ENCODE data around the gene GMEB1. TPM values are rescaled to one million over a fixed set of nuclear protein-coding genes. Genes with fewer than 3 reads are reported as not detected.
"Not testable (repeated sequence)": the region's sequence is repeated elsewhere in the genome, so short reads cannot be mapped to it uniquely, and the experiment has no call there.

Gene GMEB1
- total and polyA plus RNA-seq, 9 donors: 5.9 to 13.3 (median 9.9) TPM

DNA sequence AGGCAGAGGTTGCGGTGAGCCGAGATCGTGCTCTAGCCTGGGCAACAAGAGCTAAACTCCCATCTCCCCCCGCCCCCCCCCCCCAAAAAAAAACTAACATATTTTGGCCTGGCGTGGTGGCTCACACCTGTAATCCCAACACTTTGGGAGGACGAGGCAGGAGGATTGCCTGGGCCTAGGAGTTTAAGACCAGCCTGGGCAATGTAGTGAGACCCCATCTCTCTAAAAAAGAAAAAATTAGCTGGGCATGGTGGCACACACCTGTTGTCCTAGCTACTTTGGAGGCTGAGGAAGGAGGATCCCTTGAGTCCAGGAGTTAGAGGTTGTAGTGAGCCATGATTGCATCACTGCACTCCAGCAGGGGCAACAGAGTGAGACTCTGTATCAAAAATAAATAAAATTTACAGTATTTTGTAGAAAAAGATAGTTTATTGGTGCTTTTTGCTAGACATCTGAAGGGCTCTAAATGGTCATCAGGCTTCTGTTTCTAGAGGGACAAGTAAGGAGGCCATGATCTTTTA, 77.1 kb downstream of the GMEB1 start:
- 100% methylated on average over 1 of the region's 6 CpGs for WGBS (ENCODE audit: insufficient coverage)
- no peaks in the 10 kb centered on the region for H3K4me1 ChIP-seq (ENCODE audit: control insufficient read depth, insufficient read depth, low read length)
- no peaks in the 10 kb centered on the region for H3K9me3 ChIP-seq (replicated peaks; ENCODE audit: control insufficient read depth, low read depth, low read length)
- no peak for DNase-seq
- no peaks in the 10 kb centered on the region for H3K27me3 ChIP-seq (ENCODE audit: control insufficient read depth, insufficient read depth, low read length)
- no peak overlapping the region for H3K27ac ChIP-seq (ENCODE audit: low read length)
- H3K4me3 ChIP-seq (ENCODE audit: low read length): no peak overlapping the region
- H3K36me3 ChIP-seq (ENCODE audit: control insufficient read depth, insufficient read depth, low read length): peaks cover 45% of the 10 kb centered on the region

DNA sequence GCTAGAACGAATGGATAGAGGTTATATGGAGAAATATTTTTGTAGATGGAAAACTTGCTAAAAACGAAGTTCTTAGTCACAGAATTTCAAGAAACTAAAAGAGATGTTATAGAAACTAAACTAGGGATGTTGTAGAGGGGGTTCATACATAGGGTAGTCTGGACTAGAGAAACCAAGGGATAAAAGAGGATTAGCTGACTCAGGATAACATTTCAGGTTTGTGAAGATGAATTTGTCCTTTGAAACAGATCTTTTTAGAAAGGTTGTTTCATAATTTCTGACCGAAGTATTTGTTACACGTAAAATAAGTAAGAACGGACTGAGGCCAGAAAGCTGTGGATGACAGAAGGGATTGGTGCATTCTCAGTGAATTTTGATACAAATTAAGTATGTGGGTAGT, 81.7 kb downstream of the GMEB1 start:
- H3K4me1 ChIP-seq (ENCODE audit: control insufficient read depth, insufficient read depth, low read length): no peaks in the 10 kb centered on the region
- DNase-seq: no peak
- no peak overlapping the region for H3K27ac ChIP-seq (ENCODE audit: low read length)
- 80% methylated on average over 1 of the region's 5 CpGs for WGBS (ENCODE audit: insufficient coverage)
- no peak overlapping the region for H3K4me3 ChIP-seq (ENCODE audit: low read length)
- no peaks in the 10 kb centered on the region for H3K27me3 ChIP-seq (ENCODE audit: control insufficient read depth, insufficient read depth, low read length)
- no peaks in the 10 kb centered on the region for H3K9me3 ChIP-seq (replicated peaks; ENCODE audit: control insufficient read depth, low read depth, low read length)
- H3K36me3 ChIP-seq (ENCODE audit: control insufficient read depth, insufficient read depth, low read length): peaks cover 27% of the 10 kb centered on the region

DNA sequence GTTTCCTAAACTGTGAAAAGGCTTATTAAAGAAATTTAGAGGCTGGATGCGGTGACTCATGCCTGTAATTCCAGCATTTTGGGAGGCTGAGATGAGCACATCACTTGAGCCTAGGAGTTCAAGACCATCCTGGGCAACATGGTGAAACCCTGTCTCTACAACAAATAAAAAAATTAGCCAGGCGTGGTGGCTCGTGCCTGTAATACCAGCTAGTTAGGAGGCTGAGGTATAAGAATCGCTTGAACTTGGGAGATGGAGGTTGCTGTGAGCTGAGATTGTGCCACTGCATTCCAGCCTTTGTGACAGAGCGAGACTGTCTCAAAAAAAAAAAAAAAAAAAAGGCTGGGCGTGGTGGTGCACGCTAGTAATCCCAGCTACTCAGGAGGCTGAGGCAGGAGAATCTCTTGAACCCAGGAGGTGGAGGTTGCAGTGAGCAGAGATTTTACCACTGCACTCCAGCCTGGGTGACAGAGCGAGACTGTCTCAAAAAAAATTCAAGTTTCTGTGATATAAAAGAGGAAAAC, 82.2 kb downstream of the GMEB1 start:
- WGBS (ENCODE audit: insufficient coverage): no CpG with 5 or more reads among the region's 8 CpGs
- H3K27me3 ChIP-seq (ENCODE audit: control insufficient read depth, insufficient read depth, low read length); H3K27ac ChIP-seq (ENCODE audit: low read length); DNase-seq; H3K4me3 ChIP-seq (ENCODE audit: low read length); H3K4me1 ChIP-seq (ENCODE audit: control insufficient read depth, insufficient read depth, low read length); H3K9me3 ChIP-seq (replicated peaks; ENCODE audit: control insufficient read depth, low read depth, low read length): not testable (repeated sequence)
- H3K36me3 ChIP-seq (ENCODE audit: control insufficient read depth, insufficient read depth, low read length): peaks cover 25% of the 10 kb centered on the region

DNA sequence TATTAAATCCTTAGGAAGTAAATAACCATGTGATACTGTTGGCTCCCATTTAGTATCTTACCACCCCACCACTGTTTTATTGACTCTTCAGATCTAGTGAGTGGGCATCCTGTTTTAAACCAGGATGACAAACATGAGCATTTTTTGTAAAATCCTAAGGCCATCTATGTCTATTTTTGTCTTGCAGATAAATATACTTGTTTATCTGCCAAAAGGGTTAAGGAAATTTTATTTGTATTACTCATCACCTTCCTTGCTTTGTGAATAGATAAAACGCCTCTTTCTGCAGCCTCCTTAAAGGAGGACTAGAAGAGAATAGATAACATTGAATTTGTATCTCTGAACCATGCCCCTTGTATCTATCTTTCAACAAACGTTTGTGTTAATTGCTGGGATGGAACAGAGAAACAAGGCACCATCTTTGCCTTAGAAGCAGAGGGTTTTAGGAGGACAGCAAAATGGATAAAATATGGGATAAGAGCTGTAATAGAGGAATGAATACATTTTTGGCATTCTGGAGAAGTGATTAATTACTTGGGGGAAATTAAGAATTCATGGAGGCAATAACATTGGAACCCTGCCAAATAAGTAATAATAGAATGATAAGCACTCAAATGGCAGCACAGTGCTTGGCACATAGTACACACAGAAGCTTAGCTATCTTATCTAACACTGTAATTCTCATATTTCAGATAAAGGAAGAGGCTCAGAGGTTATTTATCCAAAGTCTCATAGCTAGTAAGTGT, 82.9 kb downstream of the GMEB1 start:
- Histone ChIP-seq H3K36me3 (ENCODE audit: control insufficient read depth, insufficient read depth, low read length) (peaks cover 20% of the 10 kb centered on the region), H3K27me3 (ENCODE audit: control insufficient read depth, insufficient read depth, low read length) (no peaks in the 10 kb centered on the region), H3K4me1 (ENCODE audit: control insufficient read depth, insufficient read depth, low read length) (no peaks in the 10 kb centered on the region), H3K9me3 (replicated peaks; ENCODE audit: control insufficient read depth, low read depth, low read length) (no peaks in the 10 kb centered on the region), H3K4me3 (ENCODE audit: low read length) (no peak overlapping the region), H3K27ac (ENCODE audit: low read length) (no peak overlapping the region)
- DNase-seq: no peak
- WGBS (ENCODE audit: insufficient coverage): no CpG with 5 or more reads among the region's 2 CpGs

DNA sequence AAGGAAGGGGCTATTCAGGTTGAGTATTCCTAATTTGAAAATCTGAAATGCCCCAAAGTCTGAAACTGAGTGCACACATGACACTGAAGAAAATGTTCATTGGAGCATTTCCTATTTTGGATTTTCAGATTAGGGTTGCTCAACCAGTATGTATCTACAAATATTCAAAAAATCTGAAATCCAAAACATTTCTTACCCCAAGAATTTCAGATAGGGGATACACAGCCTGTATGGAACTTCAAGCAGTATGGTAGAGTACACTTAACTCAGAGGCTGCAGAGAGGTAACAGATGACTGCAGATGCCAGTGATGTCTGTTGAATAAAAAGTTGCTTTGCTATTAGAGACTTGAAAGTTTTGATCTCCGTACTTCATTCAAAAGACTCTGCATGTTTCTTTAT, 87.1 kb downstream of the GMEB1 start:
- no CpG with 5 or more reads among the region's 1 CpG for WGBS (ENCODE audit: insufficient coverage)
- Histone ChIP-seq H3K9me3 (replicated peaks; ENCODE audit: control insufficient read depth, low read depth, low read length) (no peaks in the 10 kb centered on the region), H3K27me3 (ENCODE audit: control insufficient read depth, insufficient read depth, low read length) (no peaks in the 10 kb centered on the region), H3K4me1 (ENCODE audit: control insufficient read depth, insufficient read depth, low read length) (no peaks in the 10 kb centered on the region), H3K4me3 (ENCODE audit: low read length) (no peak overlapping the region), H3K27ac (ENCODE audit: low read length) (no peak overlapping the region), H3K36me3 (ENCODE audit: control insufficient read depth, insufficient read depth, low read length) (peaks cover 30% of the 10 kb centered on the region)
- DNase-seq: no peak

DNA sequence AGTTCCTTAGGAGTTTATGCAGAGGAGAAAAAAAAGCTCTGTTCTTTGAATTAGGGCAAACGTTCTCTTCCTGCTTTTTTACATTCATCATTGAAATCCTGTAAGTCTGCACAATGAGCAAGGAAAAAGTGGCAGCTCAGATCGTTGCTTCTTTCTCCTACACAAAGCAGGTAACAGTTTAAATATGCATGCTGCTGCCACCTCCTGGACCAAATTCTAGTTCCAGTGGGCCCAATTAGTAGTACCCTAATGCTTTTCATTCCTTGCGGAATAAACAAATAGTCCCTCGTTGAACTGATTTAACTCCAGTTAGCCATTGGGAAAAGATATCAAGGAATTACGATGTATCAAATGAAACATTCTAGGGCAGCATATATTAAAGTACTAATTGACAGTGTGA, 88.3 kb downstream of the GMEB1 start:
- no peaks in the 10 kb centered on the region for H3K9me3 ChIP-seq (replicated peaks; ENCODE audit: control insufficient read depth, low read depth, low read length)
- no peak overlapping the region for H3K27ac ChIP-seq (ENCODE audit: low read length)
- no peaks in the 10 kb centered on the region for H3K4me1 ChIP-seq (ENCODE audit: control insufficient read depth, insufficient read depth, low read length)
- H3K27me3 ChIP-seq (ENCODE audit: control insufficient read depth, insufficient read depth, low read length): no peaks in the 10 kb centered on the region
- peaks cover 31% of the 10 kb centered on the region for H3K36me3 ChIP-seq (ENCODE audit: control insufficient read depth, insufficient read depth, low read length)
- no peak overlapping the region for H3K4me3 ChIP-seq (ENCODE audit: low read length)
- no peak for DNase-seq
- WGBS (ENCODE audit: insufficient coverage): 11% methylated on average over 1 of the region's 5 CpGs

DNA sequence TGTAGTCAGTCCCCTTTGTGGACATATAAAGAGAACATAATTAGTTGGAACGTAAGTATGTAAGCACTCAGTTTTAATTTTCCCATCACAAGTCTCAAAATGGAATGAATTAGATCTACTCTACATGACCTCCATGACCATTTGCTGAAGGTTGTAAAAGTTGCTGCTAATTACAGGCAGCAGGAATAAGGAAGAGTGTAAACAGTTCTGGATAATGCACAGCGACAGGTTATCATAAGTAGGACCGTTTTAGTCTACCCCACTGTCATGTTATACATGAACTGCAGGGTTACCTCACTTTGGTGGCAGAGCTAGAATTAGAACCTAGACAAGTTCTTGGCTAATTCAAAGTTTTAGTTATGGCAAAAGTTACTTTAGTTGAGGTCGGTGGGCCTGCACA, 89.8 kb downstream of the GMEB1 start:
- WGBS (ENCODE audit: insufficient coverage): 64% methylated on average over 2 of the region's 4 CpGs
- no peak for DNase-seq
- Histone ChIP-seq H3K4me1 (ENCODE audit: control insufficient read depth, insufficient read depth, low read length) (no peaks in the 10 kb centered on the region), H3K27me3 (ENCODE audit: control insufficient read depth, insufficient read depth, low read length) (no peaks in the 10 kb centered on the region), H3K36me3 (ENCODE audit: control insufficient read depth, insufficient read depth, low read length) (peaks cover 31% of the 10 kb centered on the region), H3K4me3 (ENCODE audit: low read length) (no peak overlapping the region), H3K27ac (ENCODE audit: low read length) (no peak overlapping the region), H3K9me3 (replicated peaks; ENCODE audit: control insufficient read depth, low read depth, low read length) (no peaks in the 10 kb centered on the region)

DNA sequence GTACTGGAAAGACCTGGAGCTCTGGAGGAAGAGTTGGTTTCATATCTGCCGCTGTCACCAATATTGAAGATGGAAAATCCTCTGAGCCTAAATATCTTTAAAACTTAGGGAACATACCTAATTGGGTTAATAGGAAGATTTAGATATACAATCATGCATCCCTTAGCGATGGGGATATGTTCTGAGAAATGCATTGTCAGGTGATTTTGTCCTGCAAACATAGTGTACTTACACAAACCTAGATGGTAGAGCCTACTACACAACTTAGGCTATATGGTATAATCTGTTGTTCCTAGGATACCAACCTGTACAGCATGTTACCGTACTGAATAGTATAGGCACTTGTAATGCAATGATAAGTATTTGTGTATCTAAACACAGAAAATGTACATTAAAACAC, 90.7 kb downstream of the GMEB1 start:
- Histone ChIP-seq H3K36me3 (ENCODE audit: control insufficient read depth, insufficient read depth, low read length) (peaks cover 24% of the 10 kb centered on the region), H3K4me3 (ENCODE audit: low read length) (no peak overlapping the region), H3K4me1 (ENCODE audit: control insufficient read depth, insufficient read depth, low read length) (no peaks in the 10 kb centered on the region), H3K27me3 (ENCODE audit: control insufficient read depth, insufficient read depth, low read length) (no peaks in the 10 kb centered on the region), H3K9me3 (replicated peaks; ENCODE audit: control insufficient read depth, low read depth, low read length) (no peaks in the 10 kb centered on the region), H3K27ac (ENCODE audit: low read length) (no peak overlapping the region)
- DNase-seq: no peak
- no CpG with 5 or more reads among the region's 3 CpGs for WGBS (ENCODE audit: insufficient coverage)

DNA sequence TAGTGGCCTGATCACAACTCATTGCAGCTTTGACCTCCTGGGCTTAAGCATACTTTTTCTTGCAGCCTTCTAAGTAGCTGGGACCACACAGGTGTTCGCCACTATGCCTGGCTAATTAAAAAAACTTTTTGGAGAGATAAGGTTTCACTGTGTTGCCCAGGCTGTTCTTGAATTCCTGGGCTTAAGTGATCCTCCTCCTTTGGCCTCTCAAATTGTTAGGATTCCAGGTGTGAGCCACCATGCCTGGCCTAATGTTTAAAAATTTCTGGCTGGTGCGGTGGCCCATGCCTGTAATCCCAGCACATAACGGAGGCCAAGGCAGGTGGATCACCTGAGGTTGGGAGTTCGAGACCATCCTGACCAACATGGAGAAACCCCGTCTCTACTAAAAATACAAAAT, 92.6 kb downstream of the GMEB1 start:
- peaks cover 33% of the 10 kb centered on the region for H3K36me3 ChIP-seq (ENCODE audit: control insufficient read depth, insufficient read depth, low read length)
- H3K9me3 ChIP-seq (replicated peaks; ENCODE audit: control insufficient read depth, low read depth, low read length): no peaks in the 10 kb centered on the region
- no peak overlapping the region for H3K27ac ChIP-seq (ENCODE audit: low read length)
- no peaks in the 10 kb centered on the region for H3K27me3 ChIP-seq (ENCODE audit: control insufficient read depth, insufficient read depth, low read length)
- no peak overlapping the region for H3K4me3 ChIP-seq (ENCODE audit: low read length)
- H3K4me1 ChIP-seq (ENCODE audit: control insufficient read depth, insufficient read depth, low read length): no peaks in the 10 kb centered on the region
- WGBS (ENCODE audit: insufficient coverage): 93% methylated on average over 2 of the region's 5 CpGs
- no peak for DNase-seq

DNA sequence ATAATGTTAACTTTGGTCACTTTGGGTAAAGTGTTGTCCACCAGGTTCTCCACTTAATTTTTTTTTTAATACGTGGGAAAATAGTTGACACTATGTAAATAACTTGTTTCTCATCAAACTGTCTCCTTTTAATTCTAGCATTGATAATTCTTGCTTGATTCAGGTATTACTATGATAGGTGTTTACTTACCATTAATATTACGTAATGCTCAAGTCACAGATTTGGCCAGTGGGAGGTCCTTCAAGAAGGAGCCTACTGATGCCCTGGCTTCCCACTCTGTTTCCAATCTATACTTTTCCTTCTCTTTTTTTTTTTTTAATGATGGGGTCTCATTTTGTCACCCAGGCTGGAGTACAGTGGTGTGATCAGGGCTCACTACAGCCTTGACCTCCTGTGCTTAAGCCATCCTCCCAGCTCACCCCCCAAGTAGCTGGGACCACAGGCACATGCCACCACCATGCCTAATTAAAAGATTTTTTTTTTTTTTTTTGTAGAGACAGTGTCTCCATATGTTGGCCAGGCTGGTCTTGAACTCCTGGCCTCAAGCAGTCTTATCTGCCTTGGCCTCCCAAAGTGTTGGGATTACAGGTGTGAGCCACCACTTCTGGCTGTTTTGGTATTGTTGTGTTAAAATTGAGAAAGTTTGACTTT, 98.1 kb downstream of the GMEB1 start:
- no peak overlapping the region for H3K27ac ChIP-seq (ENCODE audit: low read length)
- no peaks in the 10 kb centered on the region for H3K4me1 ChIP-seq (ENCODE audit: control insufficient read depth, insufficient read depth, low read length)
- H3K36me3 ChIP-seq (ENCODE audit: control insufficient read depth, insufficient read depth, low read length): peaks cover 25% of the 10 kb centered on the region
- no CpG with 5 or more reads among the region's 2 CpGs for WGBS (ENCODE audit: insufficient coverage)
- H3K9me3 ChIP-seq (replicated peaks; ENCODE audit: control insufficient read depth, low read depth, low read length): no peaks in the 10 kb centered on the region
- no peak for DNase-seq
- no peaks in the 10 kb centered on the region for H3K27me3 ChIP-seq (ENCODE audit: control insufficient read depth, insufficient read depth, low read length)
- no peak overlapping the region for H3K4me3 ChIP-seq (ENCODE audit: low read length)

Data from muscle of leg (tissue), 11 donors.